ENCODE measurements around the gene DIP2C.
"Not testable (repeated sequence)": the region's sequence is repeated elsewhere in the genome, so short reads cannot be mapped to it uniquely, and the experiment has no call there.

DIP2C gene

GRCh38 chr10:547591-548081, 141.8 kb downstream of the DIP2C start:
- DNase-seq: no peak

DNA sequence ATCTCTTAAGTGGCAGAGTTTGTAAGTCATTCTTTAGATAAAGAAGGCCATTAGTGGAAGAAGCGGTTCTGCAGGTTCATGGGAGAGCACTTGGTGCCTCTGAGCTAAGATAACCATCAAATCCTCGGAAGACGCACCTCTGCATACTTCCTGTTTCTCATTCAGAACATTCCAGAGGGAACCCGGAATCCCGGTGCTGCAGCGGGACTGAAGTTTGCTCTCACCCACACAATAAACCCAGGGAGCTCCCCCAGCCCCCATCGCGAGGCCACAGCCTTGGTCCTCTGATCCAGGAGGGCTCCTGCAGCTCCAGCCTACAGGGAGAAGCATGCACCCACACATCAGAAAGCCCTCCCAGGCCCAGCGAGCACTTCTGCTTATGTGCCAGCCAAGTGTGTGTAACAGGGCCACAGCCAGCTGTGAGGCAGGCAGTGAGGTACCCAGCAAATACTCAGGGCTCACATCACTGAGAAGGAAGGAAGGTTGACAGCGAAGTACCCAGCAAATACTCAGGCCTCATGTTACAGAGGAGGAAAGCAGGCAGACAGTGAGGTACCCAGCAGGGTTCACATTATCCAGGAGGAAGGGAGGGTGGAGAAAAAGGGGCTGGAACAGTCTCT, 142.4 kb downstream of the DIP2C start:
- no peak for DNase-seq

DNA sequence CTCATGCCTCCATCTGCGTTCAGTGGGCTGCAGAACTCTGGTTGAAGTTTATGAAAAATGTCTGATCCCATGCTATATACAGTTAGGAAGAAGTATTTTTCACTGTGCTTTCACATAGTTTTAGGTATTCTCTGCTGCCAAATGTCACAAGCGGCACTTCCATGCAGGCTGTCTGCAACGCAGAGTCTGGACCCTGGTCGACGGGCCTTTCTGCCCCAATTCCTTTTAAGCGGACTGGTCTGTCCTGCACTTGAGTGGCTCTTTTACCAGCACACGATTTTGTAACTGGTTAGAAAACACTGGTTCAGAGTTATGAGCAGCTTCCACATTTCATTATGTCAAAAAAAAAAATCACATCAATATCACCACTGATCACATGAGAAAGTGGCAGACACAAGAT, 143.0 kb downstream of the DIP2C start:
- DNase-seq: no peak

DNA sequence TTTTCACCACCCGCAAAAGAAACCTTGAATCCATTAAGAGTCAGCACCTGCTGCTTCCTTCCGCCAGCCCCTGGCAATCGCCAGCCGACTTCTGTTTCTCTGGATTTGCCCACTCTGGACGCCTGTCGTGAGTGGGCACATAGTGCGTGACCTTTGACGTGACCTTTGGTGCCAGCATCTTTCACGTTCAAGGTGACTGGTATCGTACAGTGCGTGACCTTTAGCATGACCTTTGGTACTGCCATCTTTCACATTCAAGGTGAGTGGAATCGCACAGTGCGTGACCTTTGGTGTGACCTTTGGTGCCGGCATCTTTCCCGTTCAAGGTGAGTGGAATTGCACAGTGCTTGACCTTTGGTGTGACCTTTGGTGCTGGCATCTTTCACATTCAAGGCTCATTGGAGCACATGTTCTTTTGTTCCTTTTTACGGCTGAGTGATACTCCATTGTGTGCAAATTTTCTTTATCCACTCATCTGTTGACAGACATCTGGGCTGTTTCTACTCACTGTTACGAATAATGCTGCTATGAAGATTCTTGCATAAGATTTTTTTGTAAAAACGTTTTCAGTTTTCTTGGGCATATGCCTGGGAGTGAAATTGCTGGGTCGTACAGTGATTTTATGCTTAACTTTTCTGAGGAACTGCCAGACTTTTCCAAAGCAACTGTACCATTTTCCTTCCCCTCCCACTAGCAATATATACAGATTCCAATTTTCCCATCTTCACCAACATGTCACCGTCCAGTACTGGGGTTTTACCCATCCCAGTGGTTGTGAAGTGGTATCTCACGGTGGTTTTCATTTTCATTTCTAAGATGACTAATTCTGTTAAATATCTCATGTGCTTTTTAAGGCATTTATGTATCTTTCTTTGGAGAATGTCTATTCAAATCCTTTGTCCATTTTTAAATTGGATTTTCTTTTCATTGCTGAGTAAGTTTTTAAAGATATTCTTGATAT, 145.3 kb downstream of the DIP2C start:
- no peak for DNase-seq

DNA sequence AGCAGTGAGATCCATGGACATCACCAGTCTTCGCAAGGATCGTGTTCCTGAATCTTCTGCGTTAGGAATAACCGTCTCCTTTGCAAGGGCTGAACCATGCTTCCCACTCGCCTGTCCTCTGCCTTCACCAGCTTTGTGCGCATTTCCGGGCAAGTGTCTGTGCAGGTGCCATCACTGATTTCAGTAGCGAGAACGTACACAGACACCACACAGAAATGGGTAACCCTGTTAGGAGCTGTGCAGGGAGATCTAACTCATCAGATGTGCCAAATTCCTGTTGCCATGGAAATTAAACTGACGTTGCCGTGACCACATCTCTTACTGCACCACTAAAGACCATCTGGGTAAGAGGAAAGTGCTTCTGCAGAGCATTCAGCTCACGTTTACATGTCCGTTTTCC, 146.3 kb downstream of the DIP2C start:
- DNase-seq: no peak

GRCh38 chr10:541750-542371, 147.6 kb downstream of the DIP2C start:
- DNase-seq: no peak

DNA sequence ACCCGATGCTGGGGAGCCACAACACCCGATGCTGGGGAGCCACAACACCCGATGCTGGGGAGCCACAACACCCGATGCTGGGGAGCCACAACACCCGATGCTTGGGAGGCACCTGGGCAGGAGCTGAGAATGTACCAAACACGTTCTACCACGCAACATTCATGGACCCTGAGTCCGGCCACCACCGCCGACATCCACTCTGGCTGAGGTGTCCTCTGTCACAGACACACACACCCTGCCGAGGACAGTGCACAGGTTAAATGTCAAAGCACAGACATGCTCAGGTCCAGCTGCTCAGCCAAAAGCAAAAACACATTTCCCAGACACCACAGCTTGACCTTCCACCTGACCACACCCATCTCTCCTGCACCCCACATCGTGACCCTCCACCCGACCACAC, 148.4 kb downstream of the DIP2C start:
- DNase-seq: no peak

GRCh38 chr10:538895-539294, 150.6 kb downstream of the DIP2C start:
- no peak for DNase-seq

GRCh38 chr10:536935-537334, 152.5 kb downstream of the DIP2C start:
- no peak for DNase-seq

DNA sequence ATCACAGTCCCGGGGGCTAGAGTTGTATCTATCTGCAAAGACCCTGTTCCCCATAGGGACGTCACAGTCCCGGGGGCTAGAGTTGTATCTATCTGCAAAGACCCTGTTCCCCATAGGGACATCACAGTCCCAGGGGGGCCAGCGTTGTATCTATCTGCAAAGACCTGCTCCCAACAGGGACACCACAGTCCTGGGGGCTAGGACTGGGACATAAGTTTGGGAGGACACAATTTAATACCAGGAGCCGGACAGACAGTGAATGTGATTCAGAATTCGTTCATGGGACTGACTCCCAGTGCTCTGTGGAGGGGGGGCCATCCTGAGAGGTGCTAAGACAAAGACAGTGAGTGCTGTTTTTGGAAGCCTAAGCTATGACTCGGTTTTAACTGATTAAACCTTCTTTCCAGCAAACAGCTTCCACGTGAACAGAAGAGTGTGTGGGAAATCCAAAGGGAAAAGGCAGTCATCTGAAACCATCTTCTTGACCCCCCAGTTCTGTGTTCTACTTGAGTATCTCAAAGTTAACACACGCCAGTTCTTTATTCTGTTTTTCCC, 153.0 kb downstream of the DIP2C start:
- DNase-seq: no peak

DNA sequence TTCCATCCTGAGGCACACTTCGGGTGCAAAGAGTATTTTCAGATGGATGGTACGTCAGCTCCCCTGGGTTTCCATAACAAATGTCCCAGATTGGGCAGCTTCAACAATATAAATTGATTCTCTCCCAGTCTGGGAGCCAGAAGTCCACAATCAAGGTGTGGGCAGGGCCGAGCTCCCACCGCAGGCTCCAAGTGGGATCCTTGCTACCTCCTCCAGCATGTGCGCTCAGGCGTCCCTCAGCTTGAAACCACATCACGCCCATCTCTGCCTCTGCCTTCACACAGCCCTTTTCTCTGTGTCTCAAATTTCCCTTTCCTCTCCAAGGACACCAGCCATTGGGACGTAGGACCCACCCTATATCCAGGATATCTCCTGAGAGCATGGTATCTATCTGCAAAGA, 153.5 kb downstream of the DIP2C start:
- DNase-seq: no peak

DNA sequence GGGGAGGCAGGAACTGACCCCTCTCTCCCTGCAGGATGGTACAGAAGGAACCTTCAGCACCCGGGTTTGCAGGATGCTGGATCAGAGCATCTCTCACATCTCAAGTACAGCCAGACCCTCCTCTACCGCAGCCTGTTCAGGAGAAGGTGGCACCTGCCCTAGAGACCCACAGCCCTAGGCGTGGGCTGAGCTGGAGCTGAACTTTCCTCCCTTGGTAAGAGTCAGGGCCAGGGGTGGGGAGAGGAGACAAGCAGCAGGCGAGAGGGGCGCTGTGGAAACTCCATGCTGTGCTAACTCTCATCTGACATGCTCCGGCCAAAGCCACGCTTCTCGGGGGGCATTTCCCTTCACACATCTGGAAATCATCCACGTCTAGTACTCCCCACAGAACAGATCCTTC, 154.4 kb downstream of the DIP2C start:
- no peak for DNase-seq

DNA sequence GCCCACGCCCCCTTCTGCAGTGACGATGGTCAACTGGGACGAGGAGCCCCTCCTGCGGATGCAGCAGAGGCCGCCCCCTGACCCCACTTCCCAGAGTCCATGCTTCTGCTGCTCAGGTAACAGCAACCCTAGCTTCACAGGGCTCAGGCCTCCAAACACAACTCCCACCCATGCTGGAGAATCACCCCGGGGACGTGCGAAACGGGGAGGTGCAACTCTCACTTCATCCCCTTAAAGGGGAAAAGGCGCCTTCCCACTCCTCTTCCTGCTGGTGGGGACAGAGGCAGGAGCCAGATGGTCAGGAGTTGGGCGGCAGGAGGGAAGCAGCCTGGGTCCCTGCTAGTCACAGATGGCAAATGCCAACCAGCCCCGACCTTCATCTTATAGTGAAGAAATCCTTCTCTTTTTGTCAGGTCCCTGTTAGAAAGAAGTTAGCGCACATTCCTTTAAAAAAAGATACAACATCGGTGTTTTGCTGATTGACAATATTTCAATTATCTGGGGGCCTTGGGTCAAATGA, 155.4 kb downstream of the DIP2C start:
- no peak for DNase-seq

- DNase-seq: no peak
Observed at GRCh38 chr10:533611-534010, 155.9 kb downstream of the DIP2C start.

DNA sequence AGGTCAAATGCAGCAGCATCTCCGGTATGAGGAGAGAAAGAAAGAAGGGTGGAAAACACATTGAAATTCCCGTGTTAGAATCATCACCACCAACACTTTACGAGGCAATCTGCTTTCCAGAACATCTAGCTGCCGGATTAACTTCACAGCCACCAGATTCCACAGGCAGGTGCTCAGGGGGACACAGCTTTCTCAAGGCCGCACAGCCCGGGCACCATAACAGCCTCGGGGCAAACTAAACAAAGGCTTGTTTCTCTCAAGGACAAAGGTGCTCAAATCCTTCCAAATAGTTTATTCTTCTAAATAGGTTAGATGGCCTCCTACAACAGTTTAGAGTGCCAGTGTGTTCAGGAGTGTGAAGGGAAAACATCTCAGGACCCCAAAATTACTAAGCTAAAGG, 156.3 kb downstream of the DIP2C start:
- no peak for DNase-seq

DNA sequence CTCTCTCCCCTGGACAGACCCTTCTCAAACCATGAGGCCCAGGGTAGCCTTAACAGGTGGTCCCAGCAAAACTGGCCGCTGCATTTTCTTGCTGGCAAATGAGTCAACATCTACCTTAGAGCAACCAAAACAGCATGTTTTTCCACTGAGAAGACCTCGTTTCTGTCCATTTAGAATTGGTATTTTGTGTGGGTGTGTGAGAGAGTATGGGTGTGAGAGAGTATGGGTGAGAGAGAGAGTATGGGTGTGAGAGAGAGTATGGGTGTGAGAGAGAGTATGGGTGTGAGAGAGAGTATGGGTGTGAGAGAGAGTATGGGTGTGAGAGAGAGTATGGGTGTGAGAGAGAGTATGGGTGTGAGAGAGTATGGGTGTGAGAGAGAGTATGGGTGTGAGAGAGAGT, 157.1 kb downstream of the DIP2C start:
- not testable (repeated sequence) for DNase-seq

GRCh38 chr10:531541-531940, 157.9 kb downstream of the DIP2C start:
- no peak for DNase-seq

DNA sequence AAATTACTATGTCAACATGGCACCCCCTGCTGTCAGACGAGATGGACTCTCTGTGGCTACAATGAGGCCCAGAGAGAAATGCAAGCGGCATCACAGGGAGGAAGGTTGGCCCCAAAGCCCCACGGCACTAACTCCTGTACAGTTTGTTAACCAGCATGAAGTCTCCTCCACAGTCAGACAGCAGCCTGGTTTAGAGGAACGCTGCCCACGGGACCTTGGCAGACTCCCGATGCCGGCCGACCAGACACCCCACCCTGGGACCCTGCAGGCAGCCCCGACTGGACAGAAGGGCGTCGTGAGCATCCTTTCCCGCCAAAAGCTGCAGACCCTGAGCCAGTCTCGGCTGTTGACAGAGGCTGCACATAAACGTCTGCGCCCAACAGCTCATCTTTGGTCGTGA, 158.8 kb downstream of the DIP2C start:
- no peak for DNase-seq

- no peak for DNase-seq
Observed at GRCh38 chr10:529468-530230, 159.8 kb downstream of the DIP2C start.

DNA sequence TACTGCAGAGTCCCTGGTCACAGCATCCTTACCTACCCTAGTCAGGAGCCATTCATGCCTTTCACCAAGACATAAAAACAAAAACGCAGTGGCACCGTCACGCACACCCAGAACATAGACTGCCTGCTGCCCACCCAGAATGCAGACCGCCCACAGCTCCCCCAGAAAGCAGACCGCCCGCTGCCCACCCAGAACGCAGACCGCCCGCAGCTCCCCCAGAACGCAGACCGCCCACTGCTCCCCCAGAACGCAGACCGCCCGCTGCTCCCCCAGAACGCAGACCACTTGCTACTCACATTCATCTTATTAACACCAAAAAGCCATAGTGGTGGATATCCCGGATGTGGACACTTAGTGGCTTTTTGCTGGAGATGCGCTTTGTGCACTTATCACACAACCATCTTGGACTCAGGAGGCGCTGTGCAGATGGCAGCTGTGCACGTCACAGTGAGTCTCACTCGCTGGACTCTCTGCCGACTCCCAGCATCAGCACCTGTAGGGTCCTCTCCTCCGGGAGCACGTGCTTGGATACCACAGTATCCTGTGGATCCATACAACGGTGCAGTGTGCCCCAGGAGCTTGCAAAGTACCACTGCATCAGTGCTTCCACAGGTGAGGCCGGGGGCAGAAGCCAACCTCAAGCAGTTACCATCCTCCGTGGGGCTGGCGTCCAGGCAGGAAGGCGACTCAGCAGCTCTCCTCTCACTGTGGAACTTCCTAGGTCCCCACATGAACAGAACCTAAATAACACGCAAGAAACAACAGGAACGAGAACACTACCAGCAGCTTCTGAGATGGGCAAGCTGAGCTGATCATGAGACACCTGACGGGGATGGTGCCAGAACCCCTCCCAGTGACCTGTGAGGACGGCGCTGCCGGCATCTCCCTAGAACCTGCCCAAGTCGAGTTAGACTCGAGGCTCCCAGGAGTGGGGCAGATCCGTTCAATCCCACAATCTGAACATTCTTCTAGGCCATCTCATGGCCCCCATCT, 161.0 kb downstream of the DIP2C start:
- DNase-seq: no peak

GRCh38 chr10:527416-527815, 162.1 kb downstream of the DIP2C start:
- DNase-seq: no peak
